ENCODE measurements around the gene PSMD10.
A peak's percentile ranks its signal among the peaks of the same experiment; 100 is the strongest.

The PSMD10 gene

GRCh38 chrX:108059801-108060200 lies 31.5 kb downstream of the PSMD10 start:
- H3K4me3 ChIP-seq (ENCODE audit: low read length), result no peak overlapping the region
- DNase-seq (ENCODE audit: low read depth), result no peak
- no peak for TF ChIP-seq CTCF (conservative IDR thresholded peaks at IDR 0.05; ENCODE audit: low read depth, low read length)

GRCh38 chrX:108055546-108055945 lies 35.8 kb downstream of the PSMD10 start:
- DNase-seq (ENCODE audit: low read depth), result no peak
- TF ChIP-seq CTCF (conservative IDR thresholded peaks at IDR 0.05; ENCODE audit: low read depth, low read length), result no peak
- no peak overlapping the region for H3K4me3 ChIP-seq (ENCODE audit: low read length)

GRCh38 chrX:108053218-108053617 lies 38.1 kb downstream of the PSMD10 start:
- DNase-seq (ENCODE audit: low read depth), result no peak
- TF ChIP-seq CTCF (conservative IDR thresholded peaks at IDR 0.05; ENCODE audit: low read depth, low read length), result no peak
- H3K4me3 ChIP-seq (ENCODE audit: low read length), result no peak overlapping the region

- no peak overlapping the region for H3K4me3 ChIP-seq (ENCODE audit: low read length)
- no peak for TF ChIP-seq CTCF (conservative IDR thresholded peaks at IDR 0.05; ENCODE audit: low read depth, low read length)
- DNase-seq (ENCODE audit: low read depth), result no peak
Measured at GRCh38 chrX:108049649-108050048, 41.7 kb downstream of the PSMD10 start.

GRCh38 chrX:108044554-108045256 lies 46.6 kb downstream of the PSMD10 start, which contains the start of gene VSIG1:
Gene VSIG1, plus strand, starts transcription at chrX:108045065. Its CDS starts 66 bp downstream, at chrX:108045131.
- no peak for TF ChIP-seq CTCF (conservative IDR thresholded peaks at IDR 0.05; ENCODE audit: low read depth, low read length)
- no peak within 1 kb of the TSS for H3K4me3 ChIP-seq (ENCODE audit: low read length)
- no peak for DNase-seq (ENCODE audit: low read depth)

- no peak overlapping the region for H3K4me3 ChIP-seq (ENCODE audit: low read length)
- DNase-seq (ENCODE audit: low read depth), result peak; percentile 80
- no peak for TF ChIP-seq CTCF (conservative IDR thresholded peaks at IDR 0.05; ENCODE audit: low read depth, low read length)
Measured at GRCh38 chrX:108036298-108036973, 54.9 kb downstream of the PSMD10 start.

GRCh38 chrX:108034725-108035124 lies 56.6 kb downstream of the PSMD10 start:
- TF ChIP-seq CTCF (conservative IDR thresholded peaks at IDR 0.05; ENCODE audit: low read depth, low read length), result no peak
- H3K4me3 ChIP-seq (ENCODE audit: low read length), result no peak overlapping the region
- no peak for DNase-seq (ENCODE audit: low read depth)

Data from retinal pigment epithelial cell (primary cell).